GM12872 (cell line): ENCODE data around the gene ZNF665.

Experiments used
- CTCF ChIP-seq: IDR thresholded peaks from 3 replicates; pipeline ENCODE4 v1.5.1; 2011; ENCODE audit warnings: low read depth, mild to moderate bottlenecking, low read length, moderate library complexity; ENCODE audit not compliant: insufficient read depth

ZNF665 gene

GRCh38 chr19:53192771-53193534, at the start of gene ZNF665:
Gene ZNF665, minus strand, starts transcription at chr19:53193358. Its CDS starts 10,460 bp downstream, at chr19:53182898.
- TF ChIP-seq CTCF: no peak

GRCh38 chr19:53237114-53237777, 44.1 kb upstream of the ZNF665 start:
- no peak for TF ChIP-seq CTCF

GRCh38 chr19:53224606-53225005, 31.4 kb upstream of the ZNF665 start:
- no peak for TF ChIP-seq CTCF

GRCh38 chr19:53212703-53213320, 19.7 kb upstream of the ZNF665 start:
- TF ChIP-seq CTCF: no peak

GRCh38 chr19:53196777-53197396, 3.7 kb upstream of the ZNF665 start:
- no peak for TF ChIP-seq CTCF

- TF ChIP-seq CTCF: peak; percentile 86
These were observed 2.2 kb upstream of the ZNF665 start for GRCh38 chr19:53195265-53195903.
